Kidney (tissue), 14 donors: ENCODE data around the gene DNAJC19. TPM values are rescaled to one million over a fixed set of nuclear protein-coding genes. Genes with fewer than 3 reads are reported as not detected.

ENCODE experiments used
- DNase-seq, 5 donors: peaks; one replicate each; pipeline ENCODE4 v3.0.0-alpha.2; 2013 to 2020
- FAIRE-seq: peaks from 2 replicates; lab custom pipeline; 2012; peaks lifted over from hg19 to GRCh38; lab: Jason Lieb, UNC
- H3K27ac ChIP-seq, 2 donors: one replicate each; pipeline ENCODE4 v1.7.0; 2013; ENCODE audit warnings: low read depth in 2 of 2, low read length in 2 of 2, inconsistent platforms in 1 of 2
- H3K27me3 ChIP-seq: one replicate; pipeline ENCODE4 v1.7.1; 2013; ENCODE audit warnings: low read length, inconsistent platforms; ENCODE audit not compliant: control insufficient read depth, insufficient read depth
- H3K36me3 ChIP-seq, 3 donors: one replicate each; pipeline versions ENCODE4 v1.7.0 to v1.7.1; 2013; ENCODE audit warnings: low read length in 3 of 3, control low read depth in 1 of 3, inconsistent platforms in 1 of 3; ENCODE audit not compliant: insufficient read depth in 3 of 3, control insufficient read depth in 2 of 3
- H3K4me1 ChIP-seq, 3 donors: one replicate each; pipeline versions ENCODE4 v1.7.0 to v1.7.1; 2013; ENCODE audit warnings: low read length in 3 of 3, inconsistent platforms in 1 of 3, low read depth in 1 of 3; ENCODE audit not compliant: control insufficient read depth in 2 of 3, insufficient read depth in 2 of 3
- H3K4me3 ChIP-seq, 3 donors: one replicate each; pipeline versions ENCODE4 v1.7.0 to v1.8.1; 2013; ENCODE audit warnings: low read length in 3 of 3, control low read depth in 1 of 3, inconsistent platforms in 1 of 3
- H3K9ac ChIP-seq, 3 donors: one replicate each; pipeline versions ENCODE4 v1.7.0 to v1.7.1; 2013; ENCODE audit warnings: low read length in 3 of 3, control low read depth in 1 of 3, inconsistent platforms in 1 of 3
- H3K9me3 ChIP-seq, 3 donors: one replicate each; pipeline versions ENCODE4 v1.7.0 to v1.7.1; 2013; ENCODE audit warnings: low read length in 3 of 3, control low read depth in 1 of 3, inconsistent platforms in 1 of 3; ENCODE audit not compliant: control insufficient read depth in 2 of 3, insufficient read depth in 1 of 3
- CTCF ChIP-seq: IDR thresholded peaks from 3 replicates; pipeline ENCODE4 v1.5.1; 2012; ENCODE audit warnings: mild to moderate bottlenecking, moderate library complexity, borderline replicate concordance; ENCODE audit not compliant: insufficient read depth; ENCODE audit errors: extremely low read depth
- intact Hi-C: fragments of 100-400 bp; cut with DNase I; formaldehyde crosslinking; loops from one replicate; pipeline ENCODE4 v1.11.1; 2022
- polyA plus RNA-seq: library from polyadenylated mRNA; stranded (reverse); fragments of 350-450 nt; fragmentation: Illumina TruSeq; extraction: RNeasy Lipid Tissue Mini Kit (QIAGEN cat#74804); gene quantifications from one replicate; pipeline ENCODE4 v1.2.3, GENCODE V29; 2014; ENCODE audit warnings: low read depth, low replicate concordance; ENCODE audit not compliant: insufficient read depth
- total RNA-seq: library from RNA; stranded (reverse); fragmentation: NEBNext Ultra II Directional; extraction: Animal tissue kit (Norgen Biotek cat#: 25700); gene quantifications from one replicate; pipeline ENCODE4 v1.2.1, GENCODE V29; 2021
- donor health status: control.
- donor health status: control.
- donor health status: control.
- donor health status: control.
- donor health status: control.
- donor health status: DM: yes; HTN: yes; CAD: no.
- donor health status: Normal renal cell carcinoma (clear cell type).

The DNAJC19 gene
- total and polyA plus RNA-seq, 2 donors from 2014 or later = 48.4 to 120 TPM

DNA sequence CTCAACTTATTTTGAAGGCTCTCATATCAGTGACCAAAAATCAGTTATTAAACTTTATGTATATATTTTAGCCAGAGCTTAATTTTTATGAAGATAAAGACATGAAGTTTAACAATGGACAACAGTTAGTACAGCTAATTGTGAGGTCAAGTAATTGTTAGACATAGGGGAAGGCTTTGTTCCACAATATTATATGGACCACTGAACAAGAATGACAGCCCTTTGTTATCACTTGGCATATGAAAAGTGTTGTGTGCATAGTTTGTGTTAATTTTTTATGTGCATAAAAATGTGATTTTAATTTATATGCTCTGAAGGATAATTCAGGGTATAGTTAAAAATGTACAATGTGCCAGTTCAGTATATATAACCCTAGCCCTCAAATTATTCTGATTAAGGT is 12.0 kb downstream of the DNAJC19 start:
- Histone ChIP-seq H3K9ac (no peak overlapping the region), H3K27ac (no peak overlapping the region), H3K36me3 (peaks cover 2 to 4% (median 3%) of the 10 kb centered on the region in 3 donors), H3K4me3 (no peak overlapping the region), H3K27me3 (no peaks in the 10 kb centered on the region), H3K9me3 (no peaks in the 10 kb centered on the region), H3K4me1 (peaks cover 0 to 22% (median 0%) of the 10 kb centered on the region in 3 donors)
- FAIRE-seq (no peak), DNase-seq (no peak)
- intact Hi-C loops = no loop called here
- no peak for TF ChIP-seq CTCF

DNA sequence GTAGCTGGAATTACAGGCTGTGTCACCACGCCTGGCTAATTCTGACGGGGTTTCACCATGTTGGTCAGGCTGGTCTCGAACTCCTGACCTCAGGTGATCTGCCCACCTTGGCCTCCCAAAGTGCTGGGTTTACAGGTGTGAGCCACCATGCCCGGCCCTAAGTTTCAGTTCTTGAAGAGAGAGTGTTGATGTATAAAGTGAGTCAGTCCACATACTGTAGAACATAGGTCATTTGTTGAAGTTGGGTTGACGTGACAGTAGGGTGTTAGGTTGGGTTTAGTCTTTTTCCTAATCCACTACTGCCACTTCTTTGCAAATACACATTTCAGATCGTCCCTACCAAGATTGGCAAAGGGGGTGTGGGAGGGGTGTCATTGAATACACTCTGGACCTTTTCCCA is 15.2 kb downstream of the DNAJC19 start:
- Histone ChIP-seq H3K9me3 (no peaks in the 10 kb centered on the region), H3K27ac (no peak overlapping the region), H3K4me1 (no peaks in the 10 kb centered on the region), H3K9ac (no peak overlapping the region), H3K4me3 (no peak overlapping the region), H3K36me3 (peaks cover 6 to 13% (median 7%) of the 10 kb centered on the region in 3 donors), H3K27me3 (no peaks in the 10 kb centered on the region)
- intact Hi-C loops = no loop called here
- TF ChIP-seq CTCF = no peak
- FAIRE-seq = no peak
- no peak for DNase-seq

DNA sequence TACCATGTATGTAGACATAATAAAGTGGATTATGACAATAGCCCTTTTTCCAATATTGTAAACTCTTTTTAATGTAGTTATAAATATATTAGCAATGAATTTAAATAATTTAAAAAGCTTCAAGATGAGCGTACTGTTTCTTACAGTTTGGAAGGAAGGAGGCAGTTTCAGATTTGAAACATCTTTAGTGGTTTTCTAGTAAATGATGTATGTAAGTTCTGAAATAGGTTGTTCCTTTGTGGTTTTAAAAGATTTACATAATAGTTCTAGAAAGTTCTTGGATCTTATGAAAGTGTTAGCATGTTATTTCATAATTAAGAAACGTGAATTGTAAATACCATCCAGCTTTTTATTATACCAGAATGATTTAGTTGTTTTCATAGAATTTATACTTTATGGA is 16.0 kb downstream of the DNAJC19 start:
- H3K9me3 ChIP-seq = no peaks in the 10 kb centered on the region
- no peak for FAIRE-seq
- no peak for TF ChIP-seq CTCF
- H3K9ac ChIP-seq = no peak overlapping the region
- intact Hi-C loops = no loop called here
- H3K27ac ChIP-seq = no peak overlapping the region
- DNase-seq = no peak
- H3K4me1 ChIP-seq = no peaks in the 10 kb centered on the region
- H3K36me3 ChIP-seq = peaks cover 8 to 14% (median 11%) of the 10 kb centered on the region in 3 donors
- H3K4me3 ChIP-seq = no peak overlapping the region
- no peaks in the 10 kb centered on the region for H3K27me3 ChIP-seq

DNA sequence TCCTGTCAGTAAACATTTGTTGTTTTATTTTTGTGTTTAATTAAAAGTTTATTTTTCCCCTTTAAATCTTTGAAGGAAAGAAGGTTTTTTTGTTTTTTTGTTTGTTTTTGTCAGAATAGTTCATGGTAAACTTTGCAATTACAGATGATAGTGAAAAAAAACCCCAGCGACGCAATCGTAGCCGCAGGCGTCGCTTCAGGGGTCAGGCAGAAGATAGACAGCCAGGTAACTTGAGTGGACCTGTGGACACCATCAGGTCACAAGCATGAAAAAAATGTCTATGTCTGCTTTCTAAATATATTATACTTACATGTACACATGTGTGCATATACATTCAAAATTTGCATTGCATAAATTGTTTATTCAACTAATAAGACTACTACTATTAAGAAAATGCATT is 18.6 kb downstream of the DNAJC19 start:
- no peak for FAIRE-seq
- intact Hi-C loops = no loop called here
- H3K27me3 ChIP-seq = no peaks in the 10 kb centered on the region
- H3K4me1 ChIP-seq = no peaks in the 10 kb centered on the region
- H3K27ac ChIP-seq = no peak overlapping the region
- no peaks in the 10 kb centered on the region for H3K9me3 ChIP-seq
- no peak for TF ChIP-seq CTCF
- no peak overlapping the region for H3K4me3 ChIP-seq
- peaks cover 7 to 27% (median 15%) of the 10 kb centered on the region in 3 donors for H3K36me3 ChIP-seq
- DNase-seq = no peak
- no peak overlapping the region for H3K9ac ChIP-seq
